Colonic mucosa (tissue), 4 donors: ENCODE data around the gene KRT13. TPM values are rescaled to one million over a fixed set of nuclear protein-coding genes. Genes with fewer than 3 reads are reported as not detected.

Source experiments
- DNase-seq: peaks from one replicate; pipeline ENCODE4 v3.0.0-alpha.2; 2020
- H3K27ac ChIP-seq: fragments of 200-600 bp; one replicate; pipeline ENCODE4 v1.8.0; 2021
- H3K27me3 ChIP-seq: fragments of 200-600 bp; one replicate; pipeline ENCODE4 v1.8.0; 2021
- H3K36me3 ChIP-seq: fragments of 200-600 bp; one replicate; pipeline ENCODE4 v1.8.0; 2021
- H3K4me1 ChIP-seq: fragments of 200-600 bp; one replicate; pipeline ENCODE4 v1.8.0; 2021; ENCODE audit warnings: mild to moderate bottlenecking
- H3K4me3 ChIP-seq: fragments of 200-600 bp; one replicate; pipeline ENCODE4 v1.8.0; 2021
- H3K9ac ChIP-seq, 2 donors: one replicate each; pipeline ENCODE4 v1.7.0; 2013; ENCODE audit warnings: control low read depth in 2 of 2, low read depth in 2 of 2, low read length in 2 of 2
- H3K9me3 ChIP-seq: fragments of 200-600 bp; one replicate; pipeline ENCODE4 v1.8.0; 2021
- CTCF ChIP-seq: fragments of 200-600 bp; IDR thresholded peaks from one replicate; pipeline ENCODE4 v1.8.0; 2022; ENCODE audit warnings: antibody characterized with exemption, mild to moderate bottlenecking
- intact Hi-C: fragments of 100-400 bp; cut with DNase I; formaldehyde crosslinking; loops from one replicate; pipeline ENCODE4 v1.14.1; 2022
- total RNA-seq, 2 donors: library from RNA; stranded (reverse); fragmentation: NEBNext Ultra II Directional in 1 of 2; extraction: Animal tissue kit (Norgen Biotek cat#: 25700) in 1 of 2; gene quantifications; one replicate each; pipeline ENCODE4 v1.2.1, GENCODE V29; 2021
- donor health status: healthy.
- donor health status: DM: no; HTN: no; CAD: no.
- donor health status: DM: no; HTN: no; CAD: no.

KRT13 gene
- total RNA-seq, 2 donors from 2014 or later: 0.25 TPM; not detected in 1

GRCh38 chr17:41462705-41463104 is 42.7 kb downstream of the KRT13 start:
- intact Hi-C loops: no loop called here
- no peak overlapping the region for H3K9ac ChIP-seq
- no peak for DNase-seq
- H3K9me3 ChIP-seq: no peaks in the 10 kb centered on the region
- TF ChIP-seq CTCF: no peak
- H3K4me3 ChIP-seq: no peak overlapping the region
- no peak overlapping the region for H3K27ac ChIP-seq
- no peaks in the 10 kb centered on the region for H3K4me1 ChIP-seq
- H3K27me3 ChIP-seq: no peaks in the 10 kb centered on the region
- no peaks in the 10 kb centered on the region for H3K36me3 ChIP-seq

- no peaks in the 10 kb centered on the region for H3K4me1 ChIP-seq
- intact Hi-C loops: no loop called here
- no peak for DNase-seq
Measured at GRCh38 chr17:41457676-41458075, 47.7 kb downstream of the KRT13 start.

GRCh38 chr17:41456204-41456603 is 49.2 kb downstream of the KRT13 start:
- intact Hi-C loops: no loop called here
- H3K27ac ChIP-seq: no peak overlapping the region
- H3K36me3 ChIP-seq: no peaks in the 10 kb centered on the region
- no peak overlapping the region for H3K4me3 ChIP-seq
- no peaks in the 10 kb centered on the region for H3K4me1 ChIP-seq
- no peak overlapping the region for H3K9ac ChIP-seq
- DNase-seq: no peak
- no peaks in the 10 kb centered on the region for H3K9me3 ChIP-seq
- H3K27me3 ChIP-seq: no peaks in the 10 kb centered on the region
- TF ChIP-seq CTCF: no peak

More at GRCh38 chr17:41457676-41458075, 47.7 kb downstream of the KRT13 start:
- Histone ChIP-seq H3K4me3 (no peak overlapping the region), H3K9ac (no peak overlapping the region), H3K36me3 (no peaks in the 10 kb centered on the region), H3K27me3 (no peaks in the 10 kb centered on the region), H3K9me3 (no peaks in the 10 kb centered on the region), H3K27ac (no peak overlapping the region)
- TF ChIP-seq CTCF: no peak

- Histone ChIP-seq H3K27ac (no peak overlapping the region), H3K9me3 (no peaks in the 10 kb centered on the region), H3K4me3 (no peak overlapping the region), H3K27me3 (no peaks in the 10 kb centered on the region), H3K36me3 (no peaks in the 10 kb centered on the region), H3K4me1 (no peaks in the 10 kb centered on the region), H3K9ac (no peak overlapping the region)
- TF ChIP-seq CTCF: no peak
- intact Hi-C loops: no loop called here
- DNase-seq: no peak
Measured at GRCh38 chr17:41455236-41455635, 50.2 kb downstream of the KRT13 start.

- no peak overlapping the region for H3K4me3 ChIP-seq
- intact Hi-C loops: no loop called here
- DNase-seq: no peak
Measured at GRCh38 chr17:41453066-41453465, 52.3 kb downstream of the KRT13 start.

More at GRCh38 chr17:41453066-41453465, 52.3 kb downstream of the KRT13 start:
- Histone ChIP-seq H3K4me1 (no peaks in the 10 kb centered on the region), H3K36me3 (no peaks in the 10 kb centered on the region), H3K27me3 (no peaks in the 10 kb centered on the region), H3K27ac (no peak overlapping the region), H3K9me3 (no peaks in the 10 kb centered on the region), H3K9ac (no peak overlapping the region)
- no peak for TF ChIP-seq CTCF
